GM19397 (cell line): ENCODE measurements around the gene CPLANE2.
A peak's percentile ranks its signal among the peaks of the same experiment; 100 is the strongest.
"Not testable (repeated sequence)": the region's sequence is repeated elsewhere in the genome, so short reads cannot be mapped to it uniquely, and the experiment has no call there.

Experiments used
- ATAC-seq: cut with Tn5 transposase; IDR thresholded peaks from one replicate; pipeline ENCODE4 v1.9.1; 2021; ENCODE audit warnings: mild to moderate bottlenecking, moderate library complexity; ENCODE audit not compliant: unreplicated experiment

Gene CPLANE2

DNA sequence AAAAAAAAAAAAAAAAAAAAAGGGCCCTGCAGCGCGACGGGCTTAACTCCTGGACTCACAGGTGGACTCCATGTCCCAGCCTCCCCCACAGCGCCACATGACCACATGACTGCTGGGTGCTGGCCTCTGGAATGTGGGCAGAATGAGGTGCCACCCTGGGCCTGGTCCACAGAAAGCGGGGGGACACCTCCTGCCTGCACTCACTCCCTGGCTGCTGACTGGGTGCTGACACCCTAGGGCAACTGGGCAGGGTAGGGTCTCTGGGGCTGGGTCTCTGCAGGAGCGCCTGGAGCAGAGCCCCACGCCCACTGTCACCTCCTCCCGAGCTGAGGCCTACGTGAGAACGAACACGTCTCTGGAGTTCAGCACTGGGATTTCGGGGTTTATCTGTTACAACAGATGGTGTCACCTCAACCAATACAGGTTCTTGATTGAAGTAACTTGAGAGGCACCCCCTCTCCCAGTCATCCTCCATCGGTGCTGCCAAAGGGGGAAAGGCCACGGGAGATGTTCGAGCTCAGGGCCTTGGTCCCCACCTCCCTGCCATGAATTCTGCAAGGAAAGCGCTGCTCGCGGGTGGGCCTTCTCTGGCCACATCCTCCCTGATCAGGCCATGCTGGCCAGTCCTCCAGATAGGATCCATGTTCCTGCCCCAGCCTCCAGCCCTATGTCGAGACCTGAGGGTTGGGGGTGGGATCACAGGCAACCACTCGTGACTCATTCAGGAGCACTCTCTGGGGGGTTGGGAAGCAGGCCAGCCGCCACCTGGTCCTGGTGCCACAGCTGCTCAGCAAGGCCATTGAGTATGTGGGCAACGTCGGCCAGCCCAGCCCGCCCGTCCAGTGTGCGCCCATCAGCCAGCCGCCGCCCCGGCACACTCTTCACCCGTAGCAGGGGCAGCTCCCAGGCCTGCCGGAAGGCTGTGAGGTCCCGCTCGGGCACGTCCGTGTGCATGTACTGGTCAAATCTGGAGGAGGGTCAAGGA, 5.4 kb downstream of the CPLANE2 start:
- no peak for ATAC-seq

GRCh38 chr1:16230744-16231143, 6.2 kb downstream of the CPLANE2 start:
- no peak for ATAC-seq

DNA sequence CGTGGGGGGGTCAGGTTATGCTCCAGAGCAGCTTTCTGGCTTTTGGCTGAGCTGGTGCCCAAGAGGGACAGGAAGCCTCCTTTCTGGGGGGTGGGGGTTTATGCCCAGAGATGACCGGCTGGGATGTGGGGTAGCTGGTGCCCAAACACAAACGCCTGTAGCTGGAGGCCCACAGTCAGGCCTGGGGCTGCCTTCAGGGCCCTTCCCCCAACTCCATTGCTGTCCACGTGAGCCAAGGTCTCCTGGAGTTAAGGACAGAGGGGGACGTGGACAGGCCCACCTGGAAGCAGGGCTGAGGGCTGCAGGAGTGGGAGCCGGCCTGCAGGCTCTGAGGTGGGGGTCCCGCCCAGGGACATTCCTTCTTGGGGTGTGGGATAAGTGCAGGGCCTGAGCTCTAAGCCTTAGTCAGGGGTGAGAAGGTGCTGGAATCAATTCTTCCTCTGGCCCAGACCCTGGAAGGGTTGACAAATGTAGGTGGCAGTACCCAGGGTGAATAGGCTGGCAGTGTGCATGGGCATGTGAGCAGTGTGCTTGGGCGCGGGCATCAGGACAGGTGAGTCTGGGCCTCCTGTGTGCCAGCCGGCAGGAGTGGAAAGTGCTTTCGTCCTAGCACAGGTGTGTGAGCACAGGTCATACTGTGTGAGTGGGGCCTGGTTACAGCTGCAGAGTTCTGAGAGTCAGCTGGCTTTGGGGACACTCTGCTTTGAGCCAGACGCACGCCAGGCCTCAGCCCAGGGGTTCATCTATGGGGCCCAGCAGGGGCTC, 6.8 kb downstream of the CPLANE2 start:
- no peak for ATAC-seq

GRCh38 chr1:16226490-16227179, 10.3 kb downstream of the CPLANE2 start:
- no peak for ATAC-seq

DNA sequence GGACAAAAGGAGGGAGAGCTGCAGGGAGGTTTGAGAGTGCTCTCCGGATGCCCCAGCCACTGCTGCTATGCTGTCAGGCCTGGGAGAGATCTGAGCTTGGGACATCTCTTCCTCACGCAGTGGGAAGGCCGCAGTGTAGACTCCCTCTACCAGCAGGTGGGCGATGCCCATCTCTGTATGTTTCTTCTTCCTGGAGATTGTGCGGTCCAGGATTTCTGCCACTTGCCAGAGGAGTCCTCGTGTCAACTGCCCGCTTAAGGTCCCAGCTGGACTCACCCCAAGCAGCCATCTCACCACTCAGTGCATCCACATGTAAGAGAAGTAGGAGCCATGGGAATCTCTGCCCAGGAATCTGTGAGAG, 10.9 kb downstream of the CPLANE2 start:
- ATAC-seq: no peak

DNA sequence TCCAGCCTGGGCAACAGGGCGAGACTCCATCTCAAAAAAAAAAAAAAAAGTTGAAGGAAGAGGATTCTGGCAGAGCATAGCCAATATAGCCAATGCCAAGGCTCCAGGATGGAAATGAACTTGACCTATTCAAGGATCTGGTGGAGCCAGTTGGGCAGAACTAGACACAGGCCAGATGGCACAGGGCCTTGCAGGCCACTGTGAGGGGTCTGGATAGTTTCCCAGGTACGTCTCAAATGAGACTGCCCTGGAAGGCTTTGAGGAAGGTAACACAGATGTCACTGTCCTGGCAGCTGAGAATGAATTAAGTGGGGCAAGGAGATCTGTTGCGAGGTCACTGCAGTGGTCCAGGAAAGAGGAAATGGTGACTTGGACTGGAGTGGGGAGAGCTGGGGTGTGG, 12.5 kb downstream of the CPLANE2 start:
- ATAC-seq: no peak

GRCh38 chr1:16222716-16223115, 14.3 kb downstream of the CPLANE2 start:
- not testable (repeated sequence) for ATAC-seq

DNA sequence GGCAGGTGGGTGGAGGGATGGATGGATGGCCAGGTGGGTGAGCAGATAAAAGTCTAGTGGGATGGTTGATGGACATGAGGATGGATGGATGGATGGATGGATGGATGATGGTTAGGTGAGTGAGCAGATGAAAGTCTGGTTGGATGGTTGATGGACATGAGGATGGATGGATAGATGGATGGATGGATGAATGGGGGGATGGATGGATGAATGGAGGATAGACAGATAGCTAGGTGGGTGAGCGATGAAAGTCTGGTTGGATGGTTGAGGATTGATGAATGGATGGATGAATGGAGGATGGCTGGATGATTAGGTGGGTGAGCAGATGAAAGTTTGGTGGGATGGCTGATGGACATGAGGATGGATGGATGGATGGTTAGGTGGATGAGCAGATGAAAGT, 15.5 kb downstream of the CPLANE2 start:
- no peak for ATAC-seq

- no peak for ATAC-seq
These were observed 16.9 kb downstream of the CPLANE2 start for GRCh38 chr1:16219968-16220500.

DNA sequence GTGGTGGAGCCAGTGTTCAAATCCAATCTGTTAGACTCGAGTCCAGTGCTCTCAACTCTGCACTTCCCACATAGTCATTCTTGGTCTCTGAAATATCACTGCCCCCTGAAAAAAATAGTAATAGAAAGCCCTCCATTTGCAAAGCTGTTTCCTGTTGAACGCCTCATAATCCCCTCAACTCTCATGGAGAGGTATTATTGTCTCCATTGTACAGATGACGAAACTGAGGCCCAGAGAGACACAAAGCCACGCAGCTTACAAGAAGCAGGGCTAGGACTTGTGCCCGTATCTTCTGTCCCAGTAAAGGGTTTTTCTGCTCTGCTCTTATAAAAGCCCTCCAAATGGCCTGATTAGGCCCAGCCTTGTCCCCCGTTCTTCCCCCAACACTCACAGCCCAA, 18.3 kb downstream of the CPLANE2 start:
- no peak for ATAC-seq

DNA sequence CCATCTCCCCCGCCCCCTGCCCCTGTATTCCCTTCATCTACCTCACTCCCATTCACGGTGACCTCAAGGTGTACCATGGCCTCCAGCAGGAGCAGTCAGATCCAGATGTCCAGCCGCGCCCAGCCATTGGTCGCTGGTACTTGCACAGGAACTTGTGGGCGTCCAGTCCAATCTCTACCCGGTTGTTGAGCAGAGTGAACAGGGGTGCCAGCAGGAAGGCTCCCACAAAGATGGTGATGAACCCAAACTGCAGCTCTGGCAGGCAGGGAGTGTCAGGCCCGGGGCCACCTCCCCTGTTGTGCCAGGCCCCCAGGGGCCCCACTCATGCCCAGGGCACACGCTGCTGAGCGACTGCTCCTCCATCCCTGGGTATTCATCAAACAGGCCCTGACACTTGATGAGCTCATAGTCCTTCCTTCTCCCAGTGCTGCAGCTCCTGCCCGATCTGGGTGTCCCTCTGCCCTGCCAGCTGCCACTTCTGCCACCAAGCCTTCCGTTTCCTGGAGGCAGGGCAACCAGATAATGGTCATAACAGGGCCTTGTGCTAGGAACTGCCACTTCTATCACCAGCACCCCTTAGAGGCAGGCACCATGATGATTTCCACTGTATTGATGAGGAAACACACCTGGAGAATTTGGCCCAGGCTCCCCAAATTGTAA, 18.8 kb downstream of the CPLANE2 start:
- ATAC-seq: no peak

- peak; percentile 88 for ATAC-seq
These were observed 19.8 kb downstream of the CPLANE2 start for GRCh38 chr1:16217061-16217785.

DNA sequence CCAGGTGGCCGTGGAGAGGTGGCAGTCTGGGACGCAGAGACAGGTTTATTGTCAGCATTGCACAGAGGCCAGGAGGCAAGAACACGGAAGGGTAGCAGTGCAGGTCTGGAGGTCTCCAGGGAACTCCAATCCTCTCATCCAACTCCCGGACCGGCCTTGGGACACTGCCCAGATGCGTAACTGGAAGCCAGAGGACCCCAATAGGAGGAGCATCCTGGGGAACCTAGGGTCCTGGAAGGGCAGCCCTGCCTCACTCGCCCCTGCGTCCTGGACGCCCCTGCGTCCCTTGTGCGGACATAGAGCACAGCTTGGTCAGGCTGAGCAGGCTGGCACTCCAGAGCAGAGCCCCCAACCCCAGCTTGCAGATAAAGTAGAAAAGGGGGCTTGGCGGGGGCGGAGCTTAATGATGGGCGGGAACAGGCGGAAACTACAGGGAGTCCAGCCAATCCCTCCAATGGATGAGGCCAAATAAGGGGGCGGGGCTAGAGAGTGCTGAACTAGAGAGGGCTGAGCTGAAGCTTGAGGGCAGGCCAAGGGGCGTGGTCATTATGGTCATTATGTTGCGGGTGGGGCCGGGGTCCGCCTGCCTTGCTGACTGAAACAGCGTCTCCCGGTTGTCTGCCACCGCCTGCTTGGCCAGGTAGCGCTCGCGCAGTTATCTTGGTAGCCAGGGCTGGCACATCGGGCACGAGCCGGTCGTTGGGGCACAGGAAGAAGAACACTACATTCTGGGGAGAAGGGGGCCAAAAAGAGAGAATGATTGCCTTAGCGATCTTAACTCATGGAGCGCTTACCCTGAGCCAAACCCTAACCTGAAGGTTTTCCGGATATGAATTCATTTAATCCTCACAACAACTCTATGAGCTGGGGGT, 20.9 kb downstream of the CPLANE2 start:
- ATAC-seq: no peak

GRCh38 chr1:16215240-16215639, 21.7 kb downstream of the CPLANE2 start:
- ATAC-seq: not testable (repeated sequence)

DNA sequence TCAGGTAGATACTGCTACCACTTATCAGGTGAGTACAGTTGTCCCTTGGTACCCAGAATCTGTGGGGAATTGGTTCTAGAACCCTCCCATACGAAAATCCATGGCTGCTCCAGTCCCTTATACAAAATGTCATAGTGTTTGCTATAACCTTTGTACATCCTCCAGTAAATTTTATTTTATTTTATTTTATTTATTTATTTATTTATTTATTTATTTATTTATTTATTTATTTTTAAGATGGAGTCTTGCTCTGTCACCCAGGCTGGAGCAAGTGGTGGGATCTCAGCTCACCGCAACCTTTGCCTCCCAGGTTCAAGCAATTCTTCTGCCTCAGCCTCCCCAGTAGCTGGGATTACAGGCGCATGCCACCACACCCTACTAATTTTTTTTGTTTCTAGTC, 23.4 kb downstream of the CPLANE2 start:
- not testable (repeated sequence) for ATAC-seq

GRCh38 chr1:16213013-16213412, 24.0 kb downstream of the CPLANE2 start:
- ATAC-seq: no peak

- ATAC-seq: no peak
These were observed 24.6 kb downstream of the CPLANE2 start, which contains the start of gene ARHGEF19 for GRCh38 chr1:16212251-16212961. TSS of gene ARHGEF19 (minus strand) at chr1:16212652. CDS start at chr1:16209054, 3,598 bp downstream.

GRCh38 chr1:16211824-16212223, 25.2 kb downstream of the CPLANE2 start:
- no peak for ATAC-seq
